HG02884 (cell line): ENCODE data around the gene UBE2Q2.
A peak's percentile ranks its signal among the peaks of the same experiment; 100 is the strongest.
"Not testable (repeated sequence)": the region's sequence is repeated elsewhere in the genome, so short reads cannot be mapped to it uniquely, and the experiment has no call there.

Source experiments
- ATAC-seq: cut with Tn5 transposase; IDR thresholded peaks from one replicate; pipeline ENCODE4 v1.9.1; 2021; ENCODE audit warnings: mild to moderate bottlenecking, moderate library complexity; ENCODE audit not compliant: unreplicated experiment

Gene UBE2Q2

GRCh38 chr15:75864213-75865059 lies 21.2 kb downstream of the UBE2Q2 start:
- ATAC-seq, result no peak

DNA sequence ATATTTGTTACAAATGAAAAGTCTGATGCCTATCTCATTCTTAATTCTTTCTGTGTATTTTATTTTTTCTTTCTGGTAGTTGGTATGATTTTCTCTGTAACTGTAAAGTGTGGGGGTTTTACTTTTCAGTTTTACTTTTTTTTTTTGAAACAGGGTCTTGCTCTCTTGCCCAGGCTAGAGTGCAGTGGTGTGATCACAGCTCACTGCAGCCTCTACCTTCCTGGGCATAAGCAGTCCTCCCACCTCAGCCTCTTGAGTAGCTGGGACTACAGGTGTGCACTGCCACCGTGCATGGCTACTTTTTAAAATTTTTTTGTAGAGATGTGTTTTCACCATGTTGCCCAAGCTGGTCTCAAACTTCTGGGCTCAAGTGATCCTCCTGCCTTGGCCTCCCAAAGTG lies 22.8 kb downstream of the UBE2Q2 start:
- ATAC-seq, result not testable (repeated sequence)

DNA sequence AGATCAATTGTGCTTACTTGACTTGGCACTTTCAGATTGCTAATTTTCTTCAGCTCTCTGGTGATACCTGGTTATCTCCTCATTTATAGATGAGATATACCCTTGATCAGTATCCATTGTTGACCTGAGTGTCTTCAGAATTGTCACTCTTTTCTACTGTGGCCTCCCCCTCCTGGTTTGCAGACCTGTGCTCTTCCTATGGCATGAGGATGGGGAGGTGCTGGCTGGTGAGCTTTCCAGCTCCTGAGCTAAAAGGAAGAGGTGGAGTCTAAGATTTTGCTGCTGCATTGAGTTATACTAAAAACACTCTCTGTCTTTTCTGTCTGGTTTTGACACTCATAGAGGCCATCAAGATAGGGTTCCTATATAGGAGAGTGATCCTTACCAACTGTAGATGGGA lies 23.7 kb downstream of the UBE2Q2 start:
- no peak for ATAC-seq

DNA sequence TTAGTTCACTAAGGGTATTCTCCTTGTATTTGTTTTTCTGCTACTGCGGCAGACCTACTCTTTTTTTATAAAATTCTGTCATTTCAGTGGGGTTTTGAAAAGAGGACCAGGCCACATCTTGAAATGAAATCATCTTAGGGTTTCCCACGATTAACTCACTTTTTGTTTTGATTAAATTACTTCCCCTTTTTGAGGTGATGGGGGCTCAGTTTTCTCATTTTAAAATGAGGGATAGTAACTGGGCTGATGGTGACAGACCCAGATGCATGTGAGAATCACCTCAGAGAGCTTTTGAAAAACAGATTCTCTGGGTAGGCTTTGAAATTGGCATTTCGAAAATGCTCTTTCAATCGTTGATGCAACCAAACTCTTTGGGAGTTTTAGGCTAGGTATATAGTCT lies 24.2 kb downstream of the UBE2Q2 start:
- ATAC-seq, result no peak

- no peak for ATAC-seq
These were observed 24.8 kb downstream of the UBE2Q2 start for GRCh38 chr15:75868019-75868418.

DNA sequence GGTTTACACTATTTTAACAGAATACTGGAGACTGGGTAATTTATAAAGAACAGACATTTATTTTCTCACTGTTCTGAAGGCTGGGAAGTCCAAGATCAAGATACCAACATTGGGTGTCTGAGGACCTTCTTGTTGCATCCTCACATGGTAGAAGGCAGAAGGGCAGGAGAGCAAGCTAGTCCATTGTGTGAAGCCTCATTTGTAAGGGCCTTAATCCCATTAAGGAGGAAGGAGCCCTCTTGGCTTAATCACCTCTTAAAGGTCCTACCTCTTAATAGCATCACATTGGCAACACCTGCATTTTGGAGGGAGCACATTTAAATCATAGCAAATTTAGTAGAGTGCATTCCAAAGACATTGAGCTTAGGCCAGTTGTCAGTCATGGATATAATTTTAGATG lies 26.2 kb downstream of the UBE2Q2 start:
- ATAC-seq, result no peak

- not testable (repeated sequence) for ATAC-seq
These were observed 28.3 kb downstream of the UBE2Q2 start for GRCh38 chr15:75871589-75871988.

DNA sequence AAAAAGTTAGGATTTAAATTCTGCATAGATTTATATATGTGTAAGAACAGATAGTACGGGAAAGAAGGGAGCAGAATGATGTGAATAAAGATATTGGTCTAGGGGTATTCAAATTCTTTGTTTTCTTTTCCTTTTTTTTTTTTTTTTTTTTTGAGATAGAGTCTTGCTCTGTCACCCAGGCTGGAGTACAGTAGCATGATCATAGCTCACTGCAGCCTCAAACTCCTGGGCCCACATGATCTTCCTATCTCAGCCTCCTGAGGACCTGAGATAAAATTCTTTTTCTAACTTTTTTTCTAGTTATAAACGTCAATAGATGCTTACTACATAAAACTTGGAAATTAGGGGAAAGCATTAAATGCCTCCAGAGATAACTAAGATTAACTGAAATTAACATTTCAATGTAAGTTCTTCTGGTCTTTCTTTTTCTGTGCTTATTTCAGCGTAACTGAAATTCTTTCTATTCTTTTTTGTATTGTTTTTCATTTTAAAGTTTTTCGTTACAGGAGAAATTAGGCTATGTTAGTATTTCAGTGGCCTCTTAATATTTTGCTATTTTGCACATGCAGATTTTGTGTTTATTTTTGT lies 29.2 kb downstream of the UBE2Q2 start:
- no peak for ATAC-seq

- no peak for ATAC-seq
These were observed 40.8 kb downstream of the UBE2Q2 start for GRCh38 chr15:75884041-75884440.

GRCh38 chr15:75887178-75887577 lies 43.9 kb downstream of the UBE2Q2 start:
- ATAC-seq, result no peak

DNA sequence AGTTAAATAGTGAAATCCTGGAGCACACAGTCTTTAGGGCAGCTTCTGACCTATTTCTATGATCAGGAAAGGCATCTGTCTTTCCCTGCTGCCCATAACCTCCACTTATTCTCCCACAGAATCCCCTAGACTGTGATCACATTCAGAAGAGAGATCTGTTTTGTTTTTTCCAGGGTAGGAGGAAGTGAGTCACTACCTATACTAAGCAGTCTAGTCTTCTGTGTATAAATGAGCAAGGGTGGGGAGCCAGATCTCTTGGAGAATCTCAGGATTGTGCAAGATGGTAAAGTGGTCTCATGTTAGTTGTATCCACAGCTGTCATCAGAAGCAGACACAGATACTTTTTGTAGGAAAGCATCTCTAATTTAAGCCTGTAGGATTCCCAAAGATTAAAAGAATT lies 48.6 kb downstream of the UBE2Q2 start:
- ATAC-seq, result no peak

- ATAC-seq, result no peak
These were observed 52.5 kb downstream of the UBE2Q2 start for GRCh38 chr15:75895731-75896130.

- ATAC-seq, result no peak
These were observed 57.3 kb downstream of the UBE2Q2 start for GRCh38 chr15:75900577-75900976.

GRCh38 chr15:75902129-75902557 lies 58.9 kb downstream of the UBE2Q2 start:
- ATAC-seq, result no peak

- peak; percentile 83 for ATAC-seq
These were observed 60.3 kb downstream of the UBE2Q2 start, which contains the start of gene FBXO22 for GRCh38 chr15:75903331-75904239. Gene FBXO22 (plus strand): TSS chr15:75903878. CDS start chr15:75903964, 86 bp downstream.

GRCh38 chr15:75905231-75905630 lies 62.0 kb downstream of the UBE2Q2 start:
- no peak for ATAC-seq

- not testable (repeated sequence) for ATAC-seq
These were observed 67.1 kb downstream of the UBE2Q2 start for GRCh38 chr15:75910355-75910754.

- ATAC-seq, result no peak
These were observed 73.7 kb downstream of the UBE2Q2 start for GRCh38 chr15:75916978-75917377.

DNA sequence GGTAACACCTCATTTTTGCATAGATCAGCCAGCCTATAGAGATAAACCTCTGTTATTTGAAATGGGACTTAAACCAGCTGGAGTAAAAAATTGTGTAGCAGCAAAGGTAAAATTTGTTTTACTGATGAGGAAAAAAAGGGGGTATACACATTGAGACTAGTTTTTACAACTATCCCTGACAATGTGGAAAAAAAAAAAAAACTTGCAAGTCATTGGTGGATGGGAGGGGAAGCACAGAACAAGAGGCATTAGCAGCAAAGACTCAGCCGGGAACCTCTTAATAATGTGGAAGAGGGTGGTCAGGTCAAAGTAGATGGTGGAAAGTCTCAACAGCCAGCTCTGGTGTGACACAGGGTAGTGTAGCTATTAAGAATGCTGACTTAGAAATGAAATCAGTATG lies 74.9 kb downstream of the UBE2Q2 start:
- no peak for ATAC-seq

- no peak for ATAC-seq
These were observed 76.8 kb downstream of the UBE2Q2 start for GRCh38 chr15:75920079-75920478.
